CD4-positive, alpha-beta T cell treated with Interleukin-15 for 4 hours (primary cell): ENCODE measurements around the gene MAP3K5.
"Not testable (repeated sequence)": the region's sequence is repeated elsewhere in the genome, so short reads cannot be mapped to it uniquely, and the experiment has no call there.

ENCODE experiments used
- DNase-seq: peaks from one replicate; pipeline ENCODE4 v3.0.0-alpha.2; 2020; ENCODE audit warnings: low spot score

The MAP3K5 gene

DNA sequence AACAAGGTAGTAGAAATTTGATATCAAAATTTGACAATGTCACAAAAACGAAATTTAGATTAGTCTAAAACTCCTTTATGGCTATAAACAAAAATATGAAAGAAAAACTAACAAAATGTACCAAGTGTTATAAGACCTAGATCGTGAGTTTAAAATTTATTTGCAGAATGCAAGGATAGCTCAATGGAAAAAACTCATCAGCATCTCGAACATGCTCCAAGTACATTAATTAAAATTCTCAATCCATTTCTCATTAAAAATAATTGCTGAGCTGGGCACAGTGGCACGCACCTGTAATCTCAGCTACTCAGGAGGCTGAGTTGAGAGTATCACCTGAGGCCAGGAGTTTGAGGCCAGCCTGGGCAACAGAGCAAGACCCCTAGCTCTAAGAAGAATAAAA is 70.8 kb downstream of the MAP3K5 start:
- DNase-seq = no peak

DNA sequence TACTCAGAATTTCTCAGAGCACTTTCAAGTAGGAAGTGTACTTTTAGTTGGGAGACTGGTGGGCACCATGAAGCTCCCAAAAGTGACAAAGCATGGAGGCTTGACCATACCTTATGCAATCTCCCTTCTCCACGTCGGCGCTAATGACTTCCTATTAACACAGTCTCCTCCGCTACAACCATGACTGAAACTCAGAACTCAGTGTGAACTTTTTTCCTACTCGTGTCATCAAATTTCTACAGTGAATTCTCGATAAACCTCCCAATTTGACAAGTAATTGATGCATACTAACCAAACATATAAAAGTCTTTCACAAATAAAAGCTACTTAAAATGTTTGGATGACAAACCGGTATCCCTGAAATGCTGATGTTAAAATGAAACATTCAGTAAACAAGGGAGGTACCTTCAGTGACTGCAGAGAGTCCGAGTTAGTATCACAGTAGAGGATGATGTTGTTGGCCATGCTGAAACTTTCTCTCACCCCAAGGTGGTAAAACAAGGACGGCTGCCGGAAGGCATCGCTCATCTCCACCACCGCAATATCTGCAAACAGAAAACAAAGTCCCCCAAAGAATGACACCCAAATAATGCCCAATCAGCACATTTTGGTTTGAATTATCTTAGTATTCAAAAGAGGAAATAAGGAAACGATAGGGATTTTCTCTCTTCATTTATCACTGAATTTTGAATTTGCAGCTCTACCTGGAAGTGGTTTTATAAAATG is 72.1 kb downstream of the MAP3K5 start:
- DNase-seq = no peak

DNA sequence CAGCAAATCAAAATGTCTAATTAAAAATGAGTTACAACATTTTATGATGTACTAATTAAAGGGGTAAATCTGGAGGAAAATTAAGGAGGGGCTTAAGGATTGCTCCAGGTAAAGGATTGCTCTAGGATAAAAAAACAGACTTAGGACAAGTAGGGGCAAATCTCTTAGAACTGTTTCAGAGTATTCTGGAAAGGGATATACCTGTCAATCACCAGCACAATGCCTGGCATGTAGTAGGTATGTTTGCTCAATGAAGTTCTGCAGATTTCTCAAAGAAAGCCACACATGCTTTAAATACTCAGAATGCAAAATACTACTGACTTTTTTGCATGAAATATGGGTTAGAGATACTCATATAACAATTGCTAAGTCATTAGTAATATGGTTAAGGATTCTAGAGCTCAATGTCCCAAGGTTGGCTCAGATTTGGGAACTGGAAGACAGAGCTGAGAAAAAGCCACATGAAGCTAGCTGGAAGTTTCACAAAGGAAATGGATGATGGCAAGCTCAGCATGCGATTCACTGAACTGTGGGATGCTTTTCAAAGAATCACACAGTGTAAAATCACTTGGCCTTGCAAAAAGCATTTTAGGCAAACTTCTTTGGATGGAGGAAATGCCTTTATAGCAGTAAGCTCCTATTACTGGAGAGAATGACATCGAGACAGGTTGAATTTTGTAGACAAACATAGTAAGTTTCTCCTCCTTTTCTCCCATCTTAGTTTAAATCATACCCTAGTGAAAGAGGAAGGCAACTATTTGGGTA is 72.8 kb downstream of the MAP3K5 start:
- DNase-seq = no peak

DNA sequence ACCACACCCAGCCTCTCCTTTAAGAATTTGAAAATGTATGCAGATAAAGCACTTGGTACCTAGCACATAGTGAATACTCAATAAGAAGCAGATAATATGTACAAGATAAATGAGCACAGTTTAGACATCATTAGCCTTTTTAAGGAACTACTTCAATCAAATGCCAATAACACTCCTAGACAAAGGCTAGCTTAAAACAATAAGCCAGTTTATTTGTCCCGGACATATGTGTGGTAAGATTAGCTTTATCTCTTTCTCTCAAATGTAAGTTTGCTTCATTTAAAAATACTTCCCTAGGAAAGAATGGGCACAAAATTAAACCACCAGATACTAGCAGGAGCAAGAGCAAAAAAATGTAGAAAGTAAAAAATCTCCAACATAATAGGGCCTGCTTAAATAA is 73.8 kb downstream of the MAP3K5 start:
- no peak for DNase-seq

DNA sequence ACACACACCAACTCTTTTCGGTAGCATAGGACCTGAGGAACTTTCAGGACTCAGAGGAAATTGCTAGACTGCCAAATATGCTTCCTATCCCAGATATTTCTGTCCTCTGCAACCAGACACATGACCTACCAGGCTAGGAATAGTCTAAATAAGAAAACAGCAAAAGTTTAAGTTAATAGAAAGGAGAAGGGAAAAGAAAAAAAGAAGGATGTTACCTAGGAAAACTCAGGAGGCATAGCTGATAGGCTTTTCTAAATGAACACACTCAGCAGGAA is 74.6 kb downstream of the MAP3K5 start:
- DNase-seq = no peak

DNA sequence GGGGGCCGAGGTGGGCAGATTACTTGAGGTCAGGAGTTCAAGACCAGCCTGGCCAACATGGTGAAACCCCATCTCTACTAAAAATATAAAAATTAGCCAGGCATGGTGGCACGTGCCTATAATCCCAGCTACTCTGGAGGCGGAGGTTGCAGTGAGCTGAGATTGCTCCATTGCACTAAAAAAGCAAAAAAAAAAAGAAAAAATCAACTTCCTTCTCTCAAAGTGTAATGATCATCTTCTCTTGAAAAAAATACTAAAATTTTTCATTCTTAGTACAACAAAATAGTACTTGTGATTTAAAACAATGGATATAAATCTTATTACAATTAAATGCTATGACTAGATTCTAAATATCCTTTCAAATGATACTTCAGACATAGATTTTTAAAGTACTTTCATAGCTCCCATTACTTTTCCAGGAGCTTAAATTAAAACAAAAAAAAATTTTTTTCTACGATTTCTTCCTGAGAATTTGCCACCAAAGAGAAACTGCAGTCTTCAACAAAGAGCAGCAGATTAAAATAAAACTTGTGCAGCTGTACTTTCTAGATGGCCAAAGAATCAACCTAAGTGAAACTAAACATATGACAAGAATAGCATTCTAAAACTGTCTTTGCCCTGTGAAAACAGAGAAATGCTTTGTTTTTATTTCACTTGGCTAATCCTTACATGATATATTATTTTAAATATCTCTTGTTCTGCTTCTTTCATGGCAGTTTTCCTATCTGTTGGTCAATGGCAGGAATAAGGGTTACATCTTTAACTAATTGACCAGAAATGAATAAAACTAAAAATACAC is 75.2 kb downstream of the MAP3K5 start:
- no peak for DNase-seq

DNA sequence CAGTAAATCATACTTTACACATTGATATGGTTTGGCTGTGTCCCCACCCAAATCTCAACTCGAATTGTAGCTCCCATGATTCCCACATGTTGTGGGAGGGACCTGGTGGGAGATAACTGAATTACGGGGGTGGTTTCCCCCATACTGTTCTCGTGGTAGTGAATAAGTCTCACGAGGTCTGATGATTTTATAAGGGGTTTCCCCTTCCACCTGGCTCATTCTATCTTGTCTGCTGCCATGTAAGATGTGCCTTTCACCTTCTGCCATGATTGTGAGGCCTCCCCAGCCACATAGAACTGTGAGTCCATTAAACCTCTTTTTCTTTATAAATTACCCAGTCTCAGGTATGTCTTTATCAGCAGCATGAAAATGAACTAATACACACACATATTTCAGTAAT is 79.6 kb downstream of the MAP3K5 start:
- DNase-seq = not testable (repeated sequence)

DNA sequence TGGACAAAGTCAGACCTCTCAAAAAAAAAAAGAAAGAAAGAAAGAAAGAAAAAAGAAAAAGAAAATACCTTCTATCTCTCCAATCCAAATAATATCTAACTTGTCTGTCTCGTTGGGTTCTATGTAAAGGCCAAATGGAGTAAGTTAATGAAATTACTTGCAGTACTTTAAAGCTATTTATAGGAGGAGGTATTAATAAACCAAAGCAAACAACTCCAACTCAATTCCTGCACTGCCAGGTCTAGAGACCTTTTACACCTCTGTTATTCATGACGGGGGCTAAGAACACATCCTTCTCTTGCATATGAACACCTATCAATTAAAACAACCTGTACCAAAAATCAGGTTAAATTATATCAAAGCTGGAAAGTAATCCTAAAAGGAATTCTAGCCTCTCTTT is 80.6 kb downstream of the MAP3K5 start:
- no peak for DNase-seq

DNA sequence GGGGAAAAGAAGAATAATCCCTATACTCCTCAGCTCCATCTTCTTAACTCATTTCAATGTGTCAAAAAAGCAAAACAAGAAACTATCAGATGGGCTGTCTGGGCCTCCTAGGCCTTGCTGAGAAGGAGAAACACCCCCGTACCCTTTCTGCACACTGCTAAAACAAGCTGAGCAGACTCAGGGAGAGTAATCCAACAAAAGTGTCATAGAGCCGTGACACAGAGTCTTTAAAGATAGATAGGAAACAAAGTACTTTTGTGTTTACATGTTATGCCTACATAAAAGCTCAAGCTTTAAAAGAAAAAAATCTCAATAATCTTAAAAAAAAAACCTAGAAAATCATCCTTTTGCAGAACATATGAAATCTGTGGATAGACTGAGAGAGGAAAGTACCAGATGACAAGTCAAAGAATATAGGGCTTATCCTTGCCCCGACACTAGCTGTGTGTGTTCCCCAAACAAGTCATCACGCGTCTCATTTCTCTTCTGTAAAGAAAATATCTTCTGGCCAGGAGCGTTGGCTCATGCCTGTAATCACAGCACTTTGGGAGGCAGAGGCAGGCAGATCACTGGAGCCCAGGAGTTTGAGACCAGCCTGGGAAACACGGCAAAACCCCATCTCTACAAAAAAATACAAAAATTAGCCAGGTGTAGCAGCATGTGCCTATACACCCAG is 81.3 kb downstream of the MAP3K5 start:
- DNase-seq = no peak

DNA sequence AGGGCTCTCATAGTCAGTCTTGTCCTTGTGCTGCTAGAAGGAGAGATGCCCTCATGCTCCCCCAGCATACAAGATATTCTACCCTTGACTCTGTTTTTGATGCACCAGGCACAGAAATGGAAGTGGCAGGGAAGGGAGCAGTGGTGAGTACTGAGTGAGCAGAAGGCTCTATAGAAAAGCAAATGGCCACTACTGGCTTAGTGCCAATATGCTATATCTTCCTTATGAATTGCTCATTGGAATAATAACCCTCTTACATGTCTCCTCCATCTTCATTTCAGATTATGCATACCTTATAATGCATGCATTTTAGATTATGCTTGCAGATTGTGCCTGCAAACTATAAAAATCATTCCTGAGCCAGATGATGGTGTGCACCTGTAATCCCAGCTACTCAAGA is 82.8 kb downstream of the MAP3K5 start:
- DNase-seq = no peak

DNA sequence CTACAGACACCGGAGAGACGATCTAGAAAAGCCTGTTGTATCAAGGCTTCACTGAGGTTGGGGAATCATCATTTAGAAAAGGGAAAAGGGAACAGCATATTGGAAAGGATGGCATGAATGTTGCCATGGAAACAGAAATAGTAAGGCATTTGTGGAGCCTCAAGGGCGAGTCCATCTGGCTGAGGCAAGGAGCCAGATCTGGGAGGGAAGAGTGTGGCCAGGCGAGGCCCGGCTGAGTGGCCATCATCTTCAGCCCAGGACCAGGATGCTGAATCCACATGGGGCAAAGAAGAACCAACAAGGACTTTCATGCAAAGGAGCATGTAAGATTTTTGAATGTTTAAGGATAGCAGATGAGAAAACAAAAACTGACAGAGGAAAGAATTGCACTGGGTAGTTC is 85.8 kb downstream of the MAP3K5 start:
- DNase-seq = no peak

DNA sequence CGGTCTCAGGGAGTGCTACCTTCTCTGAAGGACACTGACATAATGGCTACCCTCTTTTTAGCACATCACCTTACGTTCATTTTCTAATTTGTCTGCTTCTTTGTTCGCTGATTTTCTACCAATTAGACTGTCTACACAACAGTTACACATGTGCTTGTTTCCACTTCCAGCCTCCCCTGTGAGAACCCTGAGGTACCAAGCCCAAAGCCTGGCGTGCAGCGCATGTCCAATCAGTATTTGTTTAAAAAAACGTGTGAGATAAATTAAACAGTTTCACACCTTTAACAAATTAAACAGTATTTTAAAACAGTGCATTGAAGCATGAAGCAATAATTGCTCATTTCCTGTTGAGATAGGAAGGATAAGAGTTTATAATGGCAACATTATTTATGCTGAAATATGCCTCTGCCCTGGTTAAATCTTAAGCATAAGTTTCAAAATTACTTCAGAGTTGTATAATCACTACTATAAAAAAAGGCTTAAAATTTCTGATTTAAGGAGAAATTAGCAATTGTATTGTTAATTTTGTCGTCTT is 88.9 kb downstream of the MAP3K5 start:
- no peak for DNase-seq

DNA sequence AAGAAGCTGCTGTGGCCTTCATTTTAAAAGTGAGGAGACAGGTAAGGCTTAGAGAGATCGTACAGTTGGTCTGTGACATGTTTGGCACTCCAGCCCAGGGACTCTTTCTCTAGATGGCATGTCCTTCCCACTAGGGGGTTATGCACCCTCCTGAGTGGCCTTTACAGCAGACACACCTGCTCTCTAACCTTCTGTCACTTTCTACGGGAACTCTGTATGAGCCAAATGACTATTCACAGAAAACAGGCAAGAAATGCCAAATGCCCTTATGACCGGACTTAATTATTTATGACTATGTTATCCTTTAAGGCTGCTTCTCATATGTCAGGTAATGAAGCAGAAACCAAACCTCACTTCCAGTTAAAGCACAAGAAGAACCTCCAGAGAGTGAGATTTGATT is 91.2 kb downstream of the MAP3K5 start:
- no peak for DNase-seq

DNA sequence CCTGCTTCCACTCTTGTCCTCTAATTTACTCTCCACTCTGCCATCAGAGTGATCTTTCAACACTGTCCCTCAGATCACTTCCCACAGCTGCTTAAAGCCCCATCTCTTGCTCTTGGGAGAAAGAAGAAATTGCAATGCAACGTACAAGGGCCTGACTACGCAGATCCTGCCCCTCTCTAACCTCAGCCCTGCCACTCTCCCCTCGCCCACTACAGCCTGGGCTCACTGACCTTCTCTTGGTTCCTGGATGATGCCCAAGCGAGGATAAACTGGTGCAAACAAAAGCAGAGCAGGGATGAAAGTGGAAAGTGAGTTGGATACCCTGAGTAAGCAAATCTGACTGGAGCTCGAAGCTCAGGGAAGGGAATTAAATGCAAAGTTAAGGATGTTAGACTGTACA is 92.9 kb downstream of the MAP3K5 start:
- no peak for DNase-seq

DNA sequence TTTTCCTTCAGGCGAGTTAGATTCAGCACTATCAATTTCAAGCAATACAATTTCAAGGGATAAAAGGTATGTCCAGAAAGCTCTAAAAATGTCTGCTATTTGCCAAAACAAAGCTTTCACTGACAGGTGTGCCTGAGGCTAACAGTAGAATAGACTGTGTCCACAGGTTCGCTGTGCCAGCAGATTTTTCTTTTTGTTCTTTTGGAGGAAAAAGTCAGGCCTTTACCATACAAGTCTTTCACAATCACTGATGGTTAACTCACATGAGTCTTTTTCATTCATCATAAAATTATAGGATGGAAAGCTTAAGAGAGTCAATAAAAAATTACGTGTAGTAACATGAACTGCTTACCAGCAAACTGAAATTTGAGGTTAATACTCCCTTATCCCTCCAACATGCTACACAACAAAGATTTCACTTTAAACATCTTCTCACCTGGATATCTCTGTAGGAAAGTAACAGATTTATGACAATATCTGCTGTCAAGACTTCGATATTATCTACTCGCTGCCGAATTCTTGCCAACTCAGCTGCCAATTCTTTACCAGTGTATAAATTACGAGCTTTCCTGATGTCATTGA is 95.4 kb downstream of the MAP3K5 start:
- DNase-seq = no peak

DNA sequence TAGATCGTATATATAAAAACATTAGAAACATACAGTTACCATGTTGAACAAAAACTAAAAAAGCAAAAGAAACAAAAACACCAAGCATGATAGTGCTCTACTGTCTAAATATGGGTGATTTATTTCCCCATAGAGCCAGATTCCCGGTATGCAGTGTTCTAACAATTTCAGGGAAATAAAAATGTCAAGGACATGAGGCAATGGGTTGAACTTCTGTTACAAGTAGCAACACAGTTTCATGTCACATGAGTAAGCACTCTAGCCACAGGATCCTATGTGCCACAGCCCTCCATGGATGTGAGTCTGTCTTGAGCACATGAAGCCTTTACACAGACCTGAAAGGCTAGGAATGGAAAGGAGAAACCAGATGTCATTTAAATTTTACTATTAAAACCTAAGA is 96.0 kb downstream of the MAP3K5 start:
- DNase-seq = no peak

DNA sequence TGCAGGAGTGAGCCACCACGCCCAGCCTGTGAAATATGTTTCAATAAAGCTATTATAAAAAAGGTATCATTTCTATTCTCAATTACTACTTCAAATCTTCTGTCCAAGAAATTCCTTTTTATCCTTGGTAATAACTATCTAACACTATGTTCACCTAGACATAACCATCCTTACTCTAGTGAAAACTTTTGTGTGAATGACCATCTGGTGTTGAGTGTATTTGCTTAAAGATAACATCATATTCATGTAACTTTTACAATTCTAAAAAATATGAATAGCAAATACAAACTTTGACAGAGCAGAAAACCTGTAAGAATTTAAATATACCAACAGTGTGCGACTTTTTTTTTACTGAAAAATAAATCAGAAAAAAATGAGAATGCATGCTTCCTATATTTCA is 96.9 kb downstream of the MAP3K5 start:
- no peak for DNase-seq

DNA sequence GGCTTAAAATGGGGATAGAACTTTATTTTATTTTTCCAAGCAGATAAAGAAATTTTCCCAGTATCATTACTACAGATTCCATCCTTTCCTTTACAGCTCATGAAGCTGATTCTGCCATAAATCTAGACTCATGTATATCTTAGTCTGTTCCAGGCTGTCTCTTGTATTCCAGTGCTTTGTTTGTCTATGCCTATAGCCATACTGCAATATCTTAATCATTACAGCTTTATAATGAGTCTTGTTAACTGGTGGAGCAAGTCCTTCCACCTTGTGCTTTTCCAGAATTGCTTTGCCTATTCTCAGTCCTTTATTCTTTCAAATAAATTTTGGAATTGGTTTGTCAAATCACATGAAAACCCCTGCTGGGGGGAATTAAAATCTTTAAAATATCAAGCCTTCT is 99.2 kb downstream of the MAP3K5 start:
- no peak for DNase-seq

DNA sequence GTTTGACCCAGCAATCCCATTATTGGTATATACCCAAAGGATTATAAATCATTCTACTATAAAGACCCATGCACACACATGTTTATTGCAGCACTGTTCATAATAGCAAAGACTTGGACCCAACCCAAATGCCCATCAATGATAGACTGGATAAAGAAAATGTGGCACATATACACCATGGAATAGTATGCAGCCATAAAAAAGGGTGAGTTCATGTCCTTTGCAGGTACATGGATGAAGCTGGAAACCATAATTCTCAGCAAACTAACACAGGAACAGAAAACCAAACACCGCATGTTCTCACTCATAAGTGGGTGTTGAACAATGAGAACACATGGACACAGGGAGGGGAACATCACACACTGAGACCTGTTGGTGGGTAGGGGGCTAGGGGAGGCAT is 104.4 kb downstream of the MAP3K5 start:
- not testable (repeated sequence) for DNase-seq

DNA sequence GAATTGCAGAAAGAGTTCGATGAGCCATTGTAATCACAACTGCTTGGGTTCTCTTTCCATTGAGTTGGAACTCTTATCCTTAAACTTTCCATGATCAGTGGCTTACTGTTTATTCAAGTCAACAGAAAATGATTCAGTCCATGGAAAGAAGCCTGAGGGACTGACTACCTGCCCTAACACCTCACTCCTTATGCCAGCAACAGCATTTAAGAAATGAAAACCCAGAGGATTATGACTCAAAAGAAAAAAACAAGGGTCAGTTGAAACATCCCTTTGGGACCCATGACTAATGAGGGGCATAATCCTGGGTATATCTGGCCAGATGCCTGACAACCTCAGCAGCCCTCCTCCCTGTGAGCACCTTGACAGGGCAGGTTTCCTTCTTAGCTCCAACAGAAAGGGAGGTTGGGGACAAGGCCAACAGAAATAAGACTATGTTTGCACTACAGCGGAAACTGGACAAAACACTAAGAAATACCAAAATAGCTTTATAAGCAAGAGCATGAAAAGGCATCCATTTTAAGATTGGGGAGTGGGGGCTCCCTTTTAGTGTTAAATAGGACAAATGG is 106.7 kb downstream of the MAP3K5 start:
- DNase-seq = no peak

DNA sequence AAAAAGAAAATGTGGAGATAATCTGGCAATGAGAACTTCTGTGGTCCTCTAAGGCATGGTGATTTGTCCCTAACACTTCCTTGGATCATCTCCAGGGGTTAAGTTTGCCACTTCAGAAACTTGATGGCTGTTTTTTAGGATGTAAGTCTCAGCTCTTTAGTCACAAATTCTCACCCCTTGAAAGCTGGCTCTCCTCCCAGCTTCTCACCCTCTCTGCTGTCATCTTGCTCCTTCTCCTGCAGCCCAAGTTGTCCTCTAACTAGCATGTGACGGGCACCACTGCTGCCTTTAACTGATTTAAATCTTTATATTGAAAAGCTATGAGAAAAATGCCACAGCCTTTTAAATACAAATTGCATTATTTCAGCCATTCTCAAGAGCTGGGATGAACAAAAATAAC is 107.8 kb downstream of the MAP3K5 start:
- no peak for DNase-seq
